ENCODE data around the gene C10orf120. TPM values are rescaled to one million over a fixed set of nuclear protein-coding genes. Genes with fewer than 3 reads are reported as not detected.

The C10orf120 gene
- total RNA-seq, 2 donors from 2014 or later: not detected

DNA sequence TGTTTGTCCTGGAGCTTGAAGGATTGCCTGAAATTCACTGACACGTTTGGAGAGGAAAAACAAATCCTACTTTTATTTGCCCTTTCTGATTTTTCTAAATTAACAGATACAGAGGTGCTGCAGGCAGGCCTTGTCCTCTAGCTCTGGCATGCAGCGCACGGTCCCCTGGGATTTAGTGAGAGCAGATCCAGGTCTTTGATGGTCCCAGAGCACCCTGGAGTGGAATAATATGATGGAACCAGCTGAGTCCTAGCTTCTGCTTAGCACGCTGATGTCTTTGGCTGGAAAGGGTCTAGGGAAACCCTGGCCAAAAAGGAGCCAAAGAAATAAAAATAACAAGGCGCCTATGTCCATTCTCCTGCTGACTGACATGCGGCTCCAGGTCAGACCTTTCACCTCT lies 40.5 kb downstream of the C10orf120 start:
- DNase-seq: no peak
- Histone ChIP-seq H3K4me1 (peaks cover 4% of the 10 kb centered on the region), H3K27ac (no peak overlapping the region), H3K9me3 (no peaks in the 10 kb centered on the region), H3K27me3 (no peaks in the 10 kb centered on the region), H3K36me3 (replicated peaks in 1 of 2; ENCODE audit: insufficient read depth in 1 of 2, low read depth in 2 of 2) (no peaks in the 10 kb centered on the region), H3K4me3 (no peak overlapping the region)
- TF ChIP-seq, protein P1, sequence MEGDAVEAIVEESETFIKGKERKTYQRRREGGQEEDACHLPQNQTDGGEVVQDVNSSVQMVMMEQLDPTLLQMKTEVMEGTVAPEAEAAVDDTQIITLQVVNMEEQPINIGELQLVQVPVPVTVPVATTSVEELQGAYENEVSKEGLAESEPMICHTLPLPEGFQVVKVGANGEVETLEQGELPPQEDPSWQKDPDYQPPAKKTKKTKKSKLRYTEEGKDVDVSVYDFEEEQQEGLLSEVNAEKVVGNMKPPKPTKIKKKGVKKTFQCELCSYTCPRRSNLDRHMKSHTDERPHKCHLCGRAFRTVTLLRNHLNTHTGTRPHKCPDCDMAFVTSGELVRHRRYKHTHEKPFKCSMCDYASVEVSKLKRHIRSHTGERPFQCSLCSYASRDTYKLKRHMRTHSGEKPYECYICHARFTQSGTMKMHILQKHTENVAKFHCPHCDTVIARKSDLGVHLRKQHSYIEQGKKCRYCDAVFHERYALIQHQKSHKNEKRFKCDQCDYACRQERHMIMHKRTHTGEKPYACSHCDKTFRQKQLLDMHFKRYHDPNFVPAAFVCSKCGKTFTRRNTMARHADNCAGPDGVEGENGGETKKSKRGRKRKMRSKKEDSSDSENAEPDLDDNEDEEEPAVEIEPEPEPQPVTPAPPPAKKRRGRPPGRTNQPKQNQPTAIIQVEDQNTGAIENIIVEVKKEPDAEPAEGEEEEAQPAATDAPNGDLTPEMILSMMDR (IDR thresholded peaks at IDR 0.05): no peak
- no peak for TF ChIP-seq POLR2A (IDR thresholded peaks at IDR 0.05)
- intact Hi-C loops (cut with DNase I): no loop called here
- WGBS, 2 donors: 78 to 82% methylated on average over 6 of the region's 6 CpGs
- ATAC-seq: no peak

DNA sequence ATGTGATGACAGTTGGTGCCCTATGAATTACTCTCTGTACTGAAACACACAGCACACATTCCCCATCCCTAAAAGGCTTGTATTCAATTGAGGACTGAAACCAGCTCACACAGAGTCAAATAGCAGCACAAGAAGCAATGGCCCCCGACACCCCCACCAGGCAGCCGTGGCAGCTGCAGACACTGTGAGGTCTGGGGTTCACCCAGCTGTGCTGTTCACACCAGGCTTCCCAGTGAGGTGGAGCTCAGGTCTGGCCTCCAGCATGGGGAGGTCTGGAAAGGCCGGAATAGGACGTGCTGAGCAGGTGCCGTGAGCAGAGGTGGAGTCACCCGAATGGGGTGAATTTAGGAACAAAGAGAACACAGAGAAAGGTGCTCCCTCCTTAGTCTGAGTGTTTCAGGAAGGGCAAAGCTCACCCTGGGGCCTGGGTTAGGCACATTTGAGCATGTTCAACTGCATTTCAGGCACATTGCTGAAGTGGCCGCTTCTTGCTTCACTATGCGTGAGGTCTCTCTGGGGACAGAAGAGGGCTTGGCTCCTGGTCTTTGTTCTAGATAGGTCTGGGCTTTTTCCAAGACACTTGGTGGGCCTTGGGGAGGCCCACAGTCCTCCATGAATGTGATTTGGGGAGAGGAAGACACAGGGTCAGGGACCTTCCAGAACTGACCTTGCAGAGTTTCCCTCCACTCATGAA lies 41.1 kb downstream of the C10orf120 start:
- TF ChIP-seq, protein P1 (IDR thresholded peaks at IDR 0.05): no peak
- no peak for TF ChIP-seq POLR2A (IDR thresholded peaks at IDR 0.05)
- WGBS, 2 donors: 45 to 66% methylated on average over 7 to 8 of the region's 8 CpGs
- Histone ChIP-seq H3K36me3 (replicated peaks in 1 of 2; ENCODE audit: insufficient read depth in 1 of 2, low read depth in 2 of 2) (no peaks in the 10 kb centered on the region), H3K4me1 (peaks cover 4% of the 10 kb centered on the region), H3K27ac (no peak overlapping the region), H3K4me3 (no peak overlapping the region), H3K9me3 (no peaks in the 10 kb centered on the region), H3K27me3 (no peaks in the 10 kb centered on the region)
- intact Hi-C loops (cut with DNase I): no loop called here
- ATAC-seq: peak; percentile 21
- peak in 3 of 4 donors; percentile 34 to 71 (median 41) for DNase-seq

DNA sequence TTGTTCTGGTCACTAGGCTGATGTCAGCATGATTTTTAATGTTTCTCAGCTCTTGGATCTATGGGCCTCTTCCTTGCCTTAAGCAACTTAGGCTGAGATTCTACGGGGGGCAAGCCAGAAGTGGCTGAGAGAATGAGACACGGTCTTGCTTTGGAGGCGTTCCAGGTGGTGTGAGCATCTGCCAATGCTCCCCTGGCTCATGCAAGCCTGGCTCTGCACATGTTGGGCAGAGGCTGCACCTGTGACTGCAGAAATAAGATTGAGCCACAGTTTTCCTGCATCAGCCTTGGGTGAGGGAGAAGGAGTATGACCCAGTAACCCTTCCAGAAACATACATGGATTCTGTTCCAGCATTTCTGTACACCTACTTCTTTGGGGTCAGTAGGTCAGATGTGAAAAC lies 41.9 kb downstream of the C10orf120 start:
- WGBS, 2 donors: 49 to 61% methylated on average over 3 of the region's 3 CpGs

DNA sequence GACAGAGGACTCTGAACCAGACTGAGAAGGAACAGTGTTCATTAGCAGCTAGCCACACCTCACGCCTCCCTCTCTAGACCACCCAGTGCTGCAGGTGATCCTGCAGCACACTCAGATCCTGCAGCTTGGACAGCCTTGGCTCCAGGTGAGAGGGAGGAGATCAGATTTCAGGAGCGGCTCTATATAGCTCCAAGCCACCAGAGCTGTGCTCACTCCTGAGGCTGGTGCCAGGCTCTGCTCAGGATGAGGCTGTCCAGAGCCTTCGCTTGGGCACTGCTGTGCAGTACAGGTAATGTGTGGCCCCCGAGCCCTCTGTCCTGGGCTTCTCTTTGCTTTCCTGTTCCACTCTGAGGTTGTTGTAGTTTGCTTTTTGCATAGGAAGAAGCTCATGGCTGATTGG lies 42.4 kb downstream of the C10orf120 start:
- intact Hi-C loops (cut with DNase I): no loop called here
- H3K4me3 ChIP-seq: no peak overlapping the region
- H3K9me3 ChIP-seq: no peaks in the 10 kb centered on the region
- H3K4me1 ChIP-seq: peaks cover 4% of the 10 kb centered on the region
- 76 to 78% methylated on average over 3 to 4 of the region's 4 CpGs for WGBS, 2 donors
- TF ChIP-seq, protein P1 (IDR thresholded peaks at IDR 0.05): no peak
- peak in 1 of 3 donors; percentile 13 for TF ChIP-seq POLR2A (IDR thresholded peaks at IDR 0.05)
- H3K36me3 ChIP-seq (replicated peaks in 1 of 2; ENCODE audit: insufficient read depth in 1 of 2, low read depth in 2 of 2): no peaks in the 10 kb centered on the region
- no peaks in the 10 kb centered on the region for H3K27me3 ChIP-seq
- peak; percentile 33 for ATAC-seq
- peak in 2 of 4 donors; percentile 27 to 52 for DNase-seq
- H3K27ac ChIP-seq: no peak overlapping the region

More for the DNA sequence above, 41.9 kb downstream of the C10orf120 start:
- Histone ChIP-seq H3K27me3 (no peaks in the 10 kb centered on the region), H3K4me3 (no peak overlapping the region), H3K4me1 (peaks cover 4% of the 10 kb centered on the region), H3K9me3 (no peaks in the 10 kb centered on the region), H3K36me3 (replicated peaks in 1 of 2; ENCODE audit: insufficient read depth in 1 of 2, low read depth in 2 of 2) (no peaks in the 10 kb centered on the region), H3K27ac (no peak overlapping the region)
- peak in 2 of 4 donors; percentile 16 to 17 for DNase-seq
- intact Hi-C loops (cut with DNase I): no loop called here
- ATAC-seq: no peak
- no peak for TF ChIP-seq POLR2A (IDR thresholded peaks at IDR 0.05)
- TF ChIP-seq, protein P1 (IDR thresholded peaks at IDR 0.05): no peak

DNA sequence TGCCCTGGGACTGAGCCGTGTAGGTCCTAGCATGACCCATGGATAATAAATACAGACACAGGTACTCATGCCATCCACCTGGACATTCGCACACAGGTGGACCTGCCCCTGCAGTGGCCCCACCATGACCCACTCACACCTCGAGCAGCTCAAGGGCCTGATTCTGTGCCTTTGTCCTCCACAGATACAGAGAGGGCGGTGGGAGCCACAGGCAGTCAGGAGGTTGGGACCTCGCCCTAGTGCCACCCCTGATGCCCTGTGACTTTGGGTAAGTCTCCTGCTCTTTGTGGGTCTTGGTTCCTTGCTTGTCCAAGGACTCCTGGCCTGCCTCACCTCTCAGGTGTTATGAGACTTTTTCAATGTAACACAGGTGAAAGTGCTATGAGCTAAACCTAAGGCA lies 42.9 kb downstream of the C10orf120 start:
- H3K4me1 ChIP-seq: peaks cover 4% of the 10 kb centered on the region
- 84 to 85% methylated on average over 4 to 5 of the region's 5 CpGs for WGBS, 2 donors
- ATAC-seq (no peak), DNase-seq (no peak)
- H3K4me3 ChIP-seq: no peak overlapping the region
- no peak overlapping the region for H3K27ac ChIP-seq
- intact Hi-C loops (cut with DNase I): no loop called here
- no peaks in the 10 kb centered on the region for H3K9me3 ChIP-seq
- no peaks in the 10 kb centered on the region for H3K36me3 ChIP-seq (replicated peaks in 1 of 2; ENCODE audit: insufficient read depth in 1 of 2, low read depth in 2 of 2)
- no peaks in the 10 kb centered on the region for H3K27me3 ChIP-seq
- no peak for TF ChIP-seq POLR2A (IDR thresholded peaks at IDR 0.05)
- TF ChIP-seq, protein P1 (IDR thresholded peaks at IDR 0.05): no peak
